Mononuclear cell (primary cell): ENCODE results near the gene KCNMA1. TPM values are rescaled to one million over a fixed set of nuclear protein-coding genes. Genes with fewer than 3 reads are reported as not detected.

Source experiments
- H3K27me3 ChIP-seq: 2 replicates; pipeline ENCODE4 v1.6.0; 2011; ENCODE audit warnings: low read length, control low read depth; ENCODE audit not compliant: insufficient read depth
- H3K4me1 ChIP-seq: 2 replicates; pipeline ENCODE4 v1.5.1; 2011; ENCODE audit warnings: mild to moderate bottlenecking, low read length, control low read depth; ENCODE audit not compliant: insufficient read depth
- H3K4me3 ChIP-seq: 2 replicates; pipeline ENCODE4 v1.5.1; 2011; ENCODE audit warnings: mild to moderate bottlenecking, low read length, moderate library complexity
- H3K9me3 ChIP-seq: 2 replicates; pipeline ENCODE4 v1.5.1; 2011; ENCODE audit warnings: low read depth, mild to moderate bottlenecking, control low read depth, low read length
- total RNA-seq: library from RNA; depleted of rRNA; stranded (reverse); fragments of >200 nt; gene quantifications from one replicate; pipeline ENCODE4 v1.2.3, GENCODE V29; 2012

Gene KCNMA1
- total RNA-seq, 1 donor, result 0.42 TPM

DNA sequence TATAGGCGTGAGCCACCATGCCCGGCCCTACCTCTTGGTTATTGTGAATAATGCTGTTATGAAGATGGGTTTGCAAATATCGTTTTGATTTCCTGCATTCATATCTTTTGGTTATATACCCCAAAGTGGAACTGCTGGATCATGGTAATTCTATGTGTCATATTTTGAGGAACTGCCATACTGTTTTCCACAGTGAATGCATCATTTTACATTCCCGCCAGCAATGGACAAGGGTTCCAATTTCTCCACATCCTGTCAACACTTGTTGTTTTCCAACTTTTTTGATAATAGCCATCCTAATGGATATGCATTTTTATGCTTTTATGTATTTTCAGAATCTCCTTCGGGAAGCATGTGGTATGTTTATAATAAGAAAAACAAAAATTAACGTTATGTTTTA, 128.2 kb downstream of the KCNMA1 start:
- no peaks in the 10 kb centered on the region for H3K4me1 ChIP-seq
- H3K27me3 ChIP-seq, result no peaks in the 10 kb centered on the region
- H3K4me3 ChIP-seq, result no peak overlapping the region
- no peaks in the 10 kb centered on the region for H3K9me3 ChIP-seq

DNA sequence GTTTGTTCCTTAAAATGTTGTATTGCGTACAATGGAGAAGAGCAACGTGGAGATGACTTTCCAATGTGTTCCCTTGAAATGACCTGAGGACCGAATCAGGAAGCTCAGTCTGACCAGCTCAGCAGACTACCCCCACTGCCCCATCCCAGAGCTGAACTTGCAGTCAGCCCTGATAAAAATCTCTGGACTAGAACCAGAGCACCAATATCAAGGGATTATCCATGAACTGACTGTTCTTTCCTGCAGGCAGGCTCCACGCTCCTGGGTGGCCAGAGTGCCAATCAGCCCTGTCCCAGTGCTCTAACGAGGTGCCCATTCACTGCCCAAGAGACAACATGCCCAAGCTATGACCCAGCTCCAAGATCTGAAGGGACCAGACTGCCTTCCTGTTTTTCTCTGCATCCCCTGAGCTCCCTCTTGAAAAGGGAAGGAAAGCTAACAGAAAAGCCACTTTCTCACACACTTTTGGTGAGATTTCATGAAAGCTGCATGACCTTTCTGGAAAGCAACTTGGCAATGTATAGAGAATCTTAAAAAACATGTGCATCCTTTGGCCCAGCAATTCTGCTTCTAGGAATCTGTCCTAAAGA, 130.2 kb downstream of the KCNMA1 start:
- Histone ChIP-seq H3K27me3 (no peaks in the 10 kb centered on the region), H3K9me3 (no peaks in the 10 kb centered on the region), H3K4me3 (no peak overlapping the region), H3K4me1 (no peaks in the 10 kb centered on the region)

DNA sequence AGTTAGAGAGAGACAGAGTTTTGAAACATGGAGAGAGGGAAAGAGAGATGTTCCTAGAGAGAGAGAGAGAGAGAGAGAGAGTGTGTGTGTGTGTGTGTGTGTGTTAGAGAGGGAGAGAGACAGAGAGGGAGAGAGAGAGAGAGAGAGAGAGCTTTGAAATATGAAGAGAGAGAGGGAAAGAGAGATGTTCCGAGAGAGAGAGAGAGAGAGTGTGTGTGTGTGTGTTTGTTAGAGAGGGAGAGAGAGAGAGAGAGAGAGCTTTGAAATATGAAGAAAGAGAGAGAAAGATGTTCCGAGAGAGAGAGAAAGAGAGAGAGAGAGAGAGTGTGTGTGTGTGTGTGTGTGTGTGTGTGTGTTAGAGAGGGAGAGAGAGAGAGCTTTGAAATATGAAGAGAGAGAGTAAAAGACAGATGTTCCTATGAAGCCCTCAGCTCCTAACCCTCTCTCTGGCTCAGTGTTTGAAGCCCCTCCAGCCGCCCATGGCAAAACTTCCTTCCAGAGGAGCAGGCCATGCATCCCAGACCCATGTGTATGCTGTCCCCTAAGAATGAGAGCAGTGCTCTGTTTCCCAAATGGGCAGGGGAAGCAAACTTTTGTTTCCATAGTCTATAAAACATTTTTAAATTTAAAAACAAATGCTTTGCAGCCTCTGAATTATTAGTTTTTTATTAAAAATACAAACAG, 130.9 kb downstream of the KCNMA1 start:
- no peaks in the 10 kb centered on the region for H3K27me3 ChIP-seq
- no peaks in the 10 kb centered on the region for H3K9me3 ChIP-seq
- no peak overlapping the region for H3K4me3 ChIP-seq
- no peaks in the 10 kb centered on the region for H3K4me1 ChIP-seq

DNA sequence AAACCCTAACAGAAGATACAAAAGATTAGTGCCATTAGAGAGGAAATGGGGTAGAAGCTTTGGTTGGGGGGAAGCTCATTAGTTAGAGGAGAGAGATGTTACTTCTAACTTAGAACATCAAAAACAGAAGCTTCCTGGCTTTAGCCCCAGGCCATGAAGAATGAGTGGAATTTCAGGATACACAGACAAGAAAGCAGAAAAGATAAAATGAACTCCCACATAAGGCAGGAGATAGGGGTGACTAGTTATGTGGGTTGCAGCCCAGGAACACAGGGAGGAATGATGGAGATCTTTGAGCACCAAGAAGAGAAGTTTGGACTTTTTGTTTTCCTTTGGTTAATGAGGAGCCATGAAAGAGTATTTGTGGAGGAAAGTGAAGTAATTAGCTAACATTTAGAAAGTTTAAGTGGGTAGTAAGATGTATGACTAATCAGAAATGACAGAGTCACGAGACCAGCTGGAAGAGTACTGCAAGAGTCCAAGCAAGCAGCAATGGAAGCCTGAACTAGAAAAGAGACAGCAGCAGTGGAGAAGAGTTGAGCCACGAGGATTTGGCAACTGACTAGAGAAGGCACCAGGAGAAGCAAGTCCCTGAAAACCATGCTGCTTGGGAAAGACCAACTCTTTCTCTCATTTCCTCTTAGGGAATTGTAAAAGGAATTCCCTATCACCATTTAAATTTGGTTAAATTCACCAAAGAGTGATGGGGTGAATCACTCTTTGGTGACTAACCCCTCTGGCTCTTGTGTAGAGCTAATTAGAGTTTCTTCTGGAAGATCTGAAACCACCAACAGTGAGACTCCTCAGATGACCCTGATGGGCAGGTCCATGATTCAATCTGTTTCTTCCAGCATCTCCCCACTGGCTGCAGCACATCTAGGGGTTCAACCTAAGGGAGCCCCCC, 131.9 kb downstream of the KCNMA1 start:
- Histone ChIP-seq H3K4me1 (no peaks in the 10 kb centered on the region), H3K9me3 (no peaks in the 10 kb centered on the region), H3K4me3 (no peak overlapping the region), H3K27me3 (no peaks in the 10 kb centered on the region)

- Histone ChIP-seq H3K4me3 (no peak overlapping the region), H3K27me3 (no peaks in the 10 kb centered on the region), H3K9me3 (no peaks in the 10 kb centered on the region), H3K4me1 (no peaks in the 10 kb centered on the region)
Measured at GRCh38 chr10:77504873-77505257, 132.7 kb downstream of the KCNMA1 start.

DNA sequence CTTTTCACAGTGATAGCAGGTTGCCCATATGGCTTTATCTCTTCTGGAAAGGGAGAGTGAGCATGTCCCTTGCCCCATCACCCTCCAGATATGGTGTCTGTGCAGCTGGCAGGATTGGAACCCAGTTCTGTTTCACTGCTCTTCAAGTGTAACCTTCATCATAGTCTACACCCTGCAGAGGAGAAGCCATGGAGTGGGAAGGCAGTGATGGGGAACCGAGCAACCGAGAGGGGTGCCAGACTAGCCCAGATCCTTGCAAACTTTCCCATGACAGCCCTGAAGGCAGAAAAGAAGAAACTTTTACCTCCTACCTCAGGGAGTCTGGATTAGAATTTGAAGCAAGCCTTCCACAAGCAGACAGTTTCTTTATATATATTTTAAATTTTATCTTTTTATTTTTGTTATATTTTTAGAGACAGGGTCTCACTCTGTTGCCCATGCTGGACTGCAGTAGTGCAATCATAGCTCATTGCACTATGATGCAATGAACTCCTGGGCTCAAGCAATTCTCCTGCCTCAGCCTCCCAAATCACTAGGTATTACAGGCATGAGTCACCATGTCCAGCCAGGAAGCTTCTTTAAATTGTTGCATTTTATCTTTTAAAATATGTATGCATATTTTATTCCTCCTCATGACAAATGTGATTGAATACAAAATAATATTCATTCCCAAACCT, 133.3 kb downstream of the KCNMA1 start:
- H3K4me3 ChIP-seq, result no peak overlapping the region
- no peaks in the 10 kb centered on the region for H3K27me3 ChIP-seq
- H3K9me3 ChIP-seq, result no peaks in the 10 kb centered on the region
- H3K4me1 ChIP-seq, result no peaks in the 10 kb centered on the region

GRCh38 chr10:77501846-77502261, 135.8 kb downstream of the KCNMA1 start:
- H3K4me1 ChIP-seq, result no peaks in the 10 kb centered on the region
- no peak overlapping the region for H3K4me3 ChIP-seq
- H3K9me3 ChIP-seq, result no peaks in the 10 kb centered on the region
- H3K27me3 ChIP-seq, result no peaks in the 10 kb centered on the region

DNA sequence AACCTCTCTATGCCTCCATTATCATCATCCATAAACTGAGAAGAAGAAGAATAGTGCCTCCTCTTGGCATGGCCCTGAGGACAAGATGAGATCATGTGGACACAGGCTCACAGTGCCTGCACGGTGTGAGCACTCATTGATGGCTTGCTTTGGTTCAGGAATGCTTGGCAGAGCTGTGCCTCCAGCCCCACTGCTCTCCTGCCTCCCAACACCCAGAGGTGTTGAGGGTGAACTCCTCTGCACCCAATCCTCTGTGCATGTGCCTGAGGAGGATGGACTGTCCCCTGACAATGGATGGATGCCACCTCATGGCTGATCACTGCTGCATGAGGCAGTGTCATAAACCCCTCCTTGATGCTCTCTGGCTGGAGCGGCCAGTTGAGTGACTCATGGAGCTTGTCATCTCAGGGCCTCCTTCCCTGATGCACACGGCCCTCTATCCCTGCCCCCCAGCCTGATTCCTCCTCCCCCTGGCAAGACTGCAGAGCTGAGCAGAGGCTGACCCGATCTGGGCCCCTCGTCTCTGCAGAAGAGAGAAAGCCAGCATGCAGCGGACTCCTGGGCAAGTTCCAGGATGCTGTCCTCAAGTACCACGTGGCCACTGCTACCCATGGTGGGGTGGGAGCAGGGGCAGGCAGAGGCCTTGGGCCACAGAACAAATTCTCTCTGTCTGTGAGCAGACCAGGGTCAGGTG, 136.3 kb downstream of the KCNMA1 start:
- Histone ChIP-seq H3K4me3 (no peak overlapping the region), H3K9me3 (no peaks in the 10 kb centered on the region), H3K27me3 (no peaks in the 10 kb centered on the region), H3K4me1 (no peaks in the 10 kb centered on the region)

DNA sequence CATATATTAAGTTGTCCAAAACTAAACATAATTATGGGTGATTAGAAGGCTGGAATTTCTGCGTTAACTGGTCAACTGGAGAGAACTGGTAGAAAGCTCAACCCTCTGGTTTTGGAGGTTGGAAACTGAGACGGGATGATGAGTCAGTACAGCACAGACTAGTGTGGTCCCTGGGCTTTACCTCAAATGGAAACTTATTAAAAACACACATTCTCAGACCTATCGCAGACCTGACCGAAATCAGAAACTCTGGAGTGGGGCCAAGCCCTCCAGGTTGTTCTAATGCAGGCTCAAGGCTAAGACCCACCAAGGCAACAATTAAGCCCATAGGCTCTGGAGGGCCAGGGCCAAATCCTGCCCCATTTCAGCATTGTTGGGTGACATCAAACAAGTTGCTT, 136.9 kb downstream of the KCNMA1 start:
- Histone ChIP-seq H3K27me3 (no peaks in the 10 kb centered on the region), H3K9me3 (no peaks in the 10 kb centered on the region), H3K4me1 (no peaks in the 10 kb centered on the region), H3K4me3 (no peak overlapping the region)

GRCh38 chr10:77498829-77499228, 138.8 kb downstream of the KCNMA1 start:
- H3K4me3 ChIP-seq, result no peak overlapping the region
- H3K27me3 ChIP-seq, result no peaks in the 10 kb centered on the region
- no peaks in the 10 kb centered on the region for H3K9me3 ChIP-seq
- H3K4me1 ChIP-seq, result no peaks in the 10 kb centered on the region

DNA sequence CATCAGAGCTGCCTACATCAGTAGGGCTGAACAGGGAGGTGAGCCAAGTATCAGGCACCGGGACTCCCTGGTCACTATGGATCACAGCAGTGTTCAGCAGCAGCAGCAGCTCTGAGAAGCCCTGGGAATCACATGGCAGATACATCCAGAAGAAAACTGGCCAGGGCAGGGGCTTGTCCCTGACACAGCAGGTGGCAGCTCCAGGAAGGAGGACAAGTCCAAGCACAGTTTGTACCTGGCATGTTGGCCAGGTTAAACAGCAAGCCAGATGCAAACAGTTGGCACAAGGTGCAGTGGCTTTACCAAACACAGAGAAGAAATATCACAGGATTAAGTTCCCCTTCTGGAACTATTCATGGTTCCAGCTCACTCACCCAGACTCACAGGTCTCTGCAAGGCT, 139.4 kb downstream of the KCNMA1 start:
- no peak overlapping the region for H3K4me3 ChIP-seq
- H3K4me1 ChIP-seq, result no peaks in the 10 kb centered on the region
- H3K27me3 ChIP-seq, result no peaks in the 10 kb centered on the region
- no peaks in the 10 kb centered on the region for H3K9me3 ChIP-seq

DNA sequence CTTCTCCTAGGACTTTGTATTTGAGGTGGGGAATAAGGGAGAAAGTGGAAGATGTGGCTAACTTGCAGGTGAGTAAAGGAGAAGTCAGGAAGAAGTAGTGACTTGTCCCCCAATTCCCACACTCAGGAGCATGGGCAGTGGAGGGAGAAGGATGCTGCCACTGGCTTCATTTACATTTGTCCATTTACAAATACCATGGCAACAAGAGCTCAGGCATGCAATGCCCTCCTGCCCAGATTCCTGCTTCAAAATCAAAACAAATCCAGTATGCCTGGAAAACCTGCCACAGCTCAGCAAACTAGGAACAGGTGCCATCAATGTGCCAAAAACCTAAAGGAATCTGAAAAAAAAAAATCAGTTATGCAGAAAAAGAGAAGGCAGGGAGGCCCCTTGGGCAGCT, 139.9 kb downstream of the KCNMA1 start:
- Histone ChIP-seq H3K27me3 (no peaks in the 10 kb centered on the region), H3K9me3 (no peaks in the 10 kb centered on the region), H3K4me1 (no peaks in the 10 kb centered on the region), H3K4me3 (no peak overlapping the region)

GRCh38 chr10:77496941-77497420, 140.6 kb downstream of the KCNMA1 start:
- no peaks in the 10 kb centered on the region for H3K4me1 ChIP-seq

GRCh38 chr10:77494756-77495541, 142.7 kb downstream of the KCNMA1 start:
- no peaks in the 10 kb centered on the region for H3K27me3 ChIP-seq
- no peaks in the 10 kb centered on the region for H3K4me1 ChIP-seq
- H3K9me3 ChIP-seq, result no peaks in the 10 kb centered on the region

More at GRCh38 chr10:77496941-77497420, 140.6 kb downstream of the KCNMA1 start:
- Histone ChIP-seq H3K27me3 (no peaks in the 10 kb centered on the region), H3K9me3 (no peaks in the 10 kb centered on the region), H3K4me3 (no peak overlapping the region)

More at GRCh38 chr10:77494756-77495541, 142.7 kb downstream of the KCNMA1 start:
- no peak overlapping the region for H3K4me3 ChIP-seq
